Mesenchymal stem cell (in vitro differentiated cells and primary cell): ENCODE results near the gene ARF5.
A peak's percentile ranks its signal among the peaks of the same experiment; 100 is the strongest.

Experiments
- DNase-seq: peaks from one replicate; pipeline ENCODE4 v3.0.0-alpha.2; 2013
- H2AFZ ChIP-seq: one replicate; pipeline ENCODE4 v1.6.1; 2013; ENCODE audit warnings: low read depth, mild to moderate bottlenecking, control low read depth, inconsistent platforms, low read length, moderate library complexity
- H2AK5ac ChIP-seq: 2 replicates; pipeline ENCODE4 v1.6.1; 2013; ENCODE audit warnings: low read length, moderate library complexity, mild to moderate bottlenecking, inconsistent platforms; ENCODE audit not compliant: severe bottlenecking
- H2BK120ac ChIP-seq: one replicate; pipeline ENCODE4 v1.6.1; 2013; ENCODE audit warnings: low read depth, mild to moderate bottlenecking, inconsistent platforms, low read length, moderate library complexity
- H2BK12ac ChIP-seq, 2 experiments: one replicate each; pipeline ENCODE4 v1.6.1; 2013; ENCODE audit warnings: inconsistent platforms in 2 of 2, low read length in 2 of 2, mild to moderate bottlenecking in 2 of 2, moderate library complexity in 2 of 2, control low read depth in 1 of 2
- H2BK15ac ChIP-seq: one replicate; pipeline ENCODE4 v1.6.1; 2013; ENCODE audit warnings: mild to moderate bottlenecking, low read depth, inconsistent platforms; ENCODE audit not compliant: poor library complexity, severe bottlenecking
- H2BK5ac ChIP-seq: 2 replicates; pipeline ENCODE4 v1.6.1; 2013; ENCODE audit warnings: low read depth, mild to moderate bottlenecking, low read length, control low read depth, inconsistent platforms; ENCODE audit not compliant: poor library complexity, severe bottlenecking
- H3K14ac ChIP-seq, 2 experiments: one replicate each; pipeline ENCODE4 v1.6.1; 2013; ENCODE audit warnings: inconsistent platforms in 2 of 2, low read length in 2 of 2, control low read depth in 1 of 2, mild to moderate bottlenecking in 1 of 2, moderate library complexity in 1 of 2
- H3K18ac ChIP-seq, 2 experiments: one replicate each; pipeline ENCODE4 v1.6.1; 2013; ENCODE audit warnings: inconsistent platforms in 2 of 2, low read length in 2 of 2, control low read depth in 1 of 2, low read depth in 1 of 2, mild to moderate bottlenecking in 1 of 2
- H3K23ac ChIP-seq, 2 experiments: one replicate each; pipeline ENCODE4 v1.6.1; 2013; ENCODE audit warnings: inconsistent platforms in 2 of 2, low read length in 2 of 2, mild to moderate bottlenecking in 2 of 2, moderate library complexity in 2 of 2, control low read depth in 1 of 2
- H3K27ac ChIP-seq: 2 replicates; pipeline ENCODE4 v1.5.1; 2013; ENCODE audit warnings: mild to moderate bottlenecking, moderate library complexity, low read length, control low read depth, inconsistent platforms; ENCODE audit not compliant: poor library complexity, severe bottlenecking
- H3K27me3 ChIP-seq, 2 experiments: 2 replicates each; pipeline versions ENCODE4 v1.6.1 to v1.7.0; 2013; ENCODE audit warnings: low read length in 2 of 2, mild to moderate bottlenecking in 2 of 2, moderate library complexity in 2 of 2, control low read depth in 1 of 2, inconsistent platforms in 1 of 2; ENCODE audit not compliant: control insufficient read depth in 1 of 2, insufficient read depth in 1 of 2
- H3K36me3 ChIP-seq, 2 experiments: 2 replicates each; pipeline versions ENCODE4 v1.6.1 to v1.7.0; 2013; ENCODE audit warnings: low read length in 2 of 2, control low read depth in 1 of 2, inconsistent platforms in 1 of 2, low read depth in 1 of 2, mild to moderate bottlenecking in 1 of 2; ENCODE audit not compliant: insufficient read depth in 2 of 2, control insufficient read depth in 1 of 2
- H3K4ac ChIP-seq, 2 experiments: one replicate each; pipeline ENCODE4 v1.6.1; 2013; ENCODE audit warnings: inconsistent platforms in 2 of 2, low read length in 2 of 2, mild to moderate bottlenecking in 2 of 2, moderate library complexity in 2 of 2, control low read depth in 1 of 2, low read depth in 1 of 2
- H3K4me1 ChIP-seq: 2 replicates; pipeline ENCODE4 v1.6.1; 2013; ENCODE audit warnings: low read depth, low read length, control low read depth; ENCODE audit not compliant: control insufficient read depth, insufficient read depth
- H3K4me2 ChIP-seq: 2 replicates; pipeline ENCODE4 v1.6.1; 2013; ENCODE audit warnings: low read length, mild to moderate bottlenecking, inconsistent platforms; ENCODE audit not compliant: poor library complexity, severe bottlenecking
- H3K4me3 ChIP-seq, 2 experiments: 2 replicates each; pipeline versions ENCODE4 v1.5.1 to v1.7.0; 2013; ENCODE audit warnings: low read length in 2 of 2, mild to moderate bottlenecking in 2 of 2, control low read depth in 1 of 2, low read depth in 1 of 2; ENCODE audit not compliant: insufficient read depth in 1 of 2
- H3K79me1 ChIP-seq: replicated peaks from 2 replicates; pipeline ENCODE4 v1.6.1; 2013; ENCODE audit warnings: mild to moderate bottlenecking, control low read depth, low read length, inconsistent platforms; ENCODE audit not compliant: poor library complexity, severe bottlenecking
- H3K9ac ChIP-seq: 2 replicates; pipeline ENCODE4 v1.7.0; 2013; ENCODE audit warnings: mild to moderate bottlenecking, low read length, moderate library complexity
- H3K9me3 ChIP-seq: 2 replicates; pipeline ENCODE4 v1.7.0; 2013; ENCODE audit warnings: mild to moderate bottlenecking, low read length; ENCODE audit not compliant: control insufficient read depth
- H4K8ac ChIP-seq: one replicate; pipeline ENCODE4 v1.6.1; 2013; ENCODE audit warnings: inconsistent platforms, mild to moderate bottlenecking, low read length, moderate library complexity
- H4K91ac ChIP-seq: one replicate; pipeline ENCODE4 v1.6.1; 2013; ENCODE audit warnings: mild to moderate bottlenecking, low read length, inconsistent platforms
- WGBS: methylation state at CpG from one replicate; pipeline ENCODE4 v1.1.7; 2013; ENCODE audit warnings: mixed read lengths; 5-methylcytosine and 5-hydroxymethylcytosine counted together

The ARF5 gene

GRCh38 chr7:127587663-127588018 lies 570 bp upstream of the ARF5 start:
- 60% methylated on average over 13 of the region's 20 CpGs for WGBS
- DNase-seq: no peak
- peak overlapping the region; percentile 78 for H3K4me2 ChIP-seq

DNA sequence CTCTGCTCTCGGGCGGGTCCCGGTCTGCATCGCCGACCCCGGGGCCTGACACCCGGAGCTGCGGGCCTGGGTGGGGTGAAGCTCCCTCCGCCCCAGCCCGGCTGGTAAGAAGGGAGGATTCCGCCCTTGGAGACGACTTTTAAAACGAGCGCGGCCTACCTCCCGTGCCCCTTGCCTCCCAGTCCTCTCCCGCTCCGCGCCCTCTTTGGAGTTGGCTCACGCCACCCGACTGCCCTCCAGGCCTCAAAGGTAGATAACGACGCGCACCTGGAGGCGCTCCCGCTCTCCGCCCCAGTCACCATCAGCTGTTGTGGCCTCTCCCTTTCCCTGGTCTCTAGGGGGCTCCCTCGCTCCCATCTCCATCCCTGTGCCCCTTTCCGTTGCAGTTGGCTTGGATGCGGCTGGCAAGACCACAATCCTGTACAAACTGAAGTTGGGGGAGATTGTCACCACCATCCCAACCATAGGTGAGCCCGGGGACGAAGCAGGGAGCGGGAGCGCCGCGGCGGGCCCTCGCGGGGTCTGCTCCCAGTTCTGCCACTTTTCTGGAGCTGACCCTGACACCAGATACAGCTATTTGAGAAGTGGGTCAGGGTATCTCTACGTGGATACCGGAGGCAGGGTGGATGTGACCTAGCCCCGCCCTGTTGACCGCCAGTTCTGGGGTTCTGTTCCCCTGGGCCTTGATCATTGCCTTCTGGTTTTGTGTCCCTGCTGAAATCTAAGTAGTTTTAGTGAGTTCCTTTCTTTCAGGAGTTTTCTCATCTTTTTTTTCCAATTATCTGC lies 679 bp downstream of the ARF5 start:
- WGBS: 4% methylated on average over 40 of the region's 43 CpGs

More at GRCh38 chr7:127587663-127588018, 570 bp upstream of the ARF5 start:
- peaks cover 30% of the 10 kb centered on the region for H3K4me1 ChIP-seq
- H3K36me3 ChIP-seq: peaks cover 23 to 35% of the 10 kb centered on the region in 2 experiments
- no peaks in the 10 kb centered on the region for H3K27me3 ChIP-seq
- H2BK12ac ChIP-seq: no peak overlapping the region
- peak overlapping the region; percentile 43 for H4K91ac ChIP-seq
- H3K79me1 ChIP-seq: peaks cover 36% of the 10 kb centered on the region
- H2BK120ac ChIP-seq: peak overlapping the region; percentile 91
- H3K9me3 ChIP-seq: no peaks in the 10 kb centered on the region
- H3K14ac ChIP-seq: peak overlapping the region in 1 of 2 experiments; percentile 68
- H3K4ac ChIP-seq: peak overlapping the region; percentile 59 to 85
- H2AK5ac ChIP-seq: peak overlapping the region; percentile 16
- H3K23ac ChIP-seq: no peak overlapping the region
- H3K27ac ChIP-seq: no peak overlapping the region
- H2BK5ac ChIP-seq: no peak overlapping the region
- H4K8ac ChIP-seq: peak overlapping the region; percentile 98
- H3K9ac ChIP-seq: peak overlapping the region; percentile 94
- peak overlapping the region; percentile 57 for H2BK15ac ChIP-seq
- H3K4me3 ChIP-seq: peak overlapping the region; percentile 64 to 88
- H2AFZ ChIP-seq: peak overlapping the region; percentile 43
- H3K18ac ChIP-seq: peak overlapping the region; percentile 71 to 96

DNA sequence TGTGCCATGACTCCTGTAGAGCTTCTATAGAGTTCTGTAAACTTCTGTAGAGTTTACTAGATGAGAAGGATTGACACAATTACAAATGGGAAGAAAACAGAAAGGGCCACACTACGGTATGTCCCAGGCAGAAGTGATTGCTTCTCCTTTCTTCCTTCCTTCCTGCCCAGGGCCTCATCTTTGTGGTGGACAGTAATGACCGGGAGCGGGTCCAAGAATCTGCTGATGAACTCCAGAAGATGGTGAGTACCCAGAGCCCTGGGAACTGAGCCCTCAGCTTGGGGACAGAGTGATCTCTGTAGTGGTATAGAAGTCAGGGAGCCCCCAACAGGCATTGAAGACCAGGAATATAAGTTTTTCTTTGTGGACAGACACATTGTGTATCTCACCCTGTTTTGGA lies 1.7 kb downstream of the ARF5 start:
- 93% methylated on average over 3 of the region's 3 CpGs for WGBS
- H2BK120ac ChIP-seq: no peak overlapping the region
- H3K79me1 ChIP-seq: peaks cover 26% of the 10 kb centered on the region
- H3K23ac ChIP-seq: no peak overlapping the region
- no peak overlapping the region for H3K18ac ChIP-seq
- no peak overlapping the region for H3K4me2 ChIP-seq
- H3K27me3 ChIP-seq: no peaks in the 10 kb centered on the region
- H2AK5ac ChIP-seq: no peak overlapping the region
- no peak overlapping the region for H3K4ac ChIP-seq
- H3K4me1 ChIP-seq: peaks cover 13% of the 10 kb centered on the region
- no peak overlapping the region for H3K14ac ChIP-seq
- H4K91ac ChIP-seq: no peak overlapping the region
- no peak overlapping the region for H2BK15ac ChIP-seq
- peak overlapping the region in 1 of 2 experiments; percentile 96 for H3K4me3 ChIP-seq
- H3K27ac ChIP-seq: no peak overlapping the region
- H2AFZ ChIP-seq: no peak overlapping the region
- H3K36me3 ChIP-seq: peaks cover 20 to 22% of the 10 kb centered on the region in 2 experiments
- H3K9ac ChIP-seq: peak overlapping the region; percentile 94
- no peak overlapping the region for H2BK12ac ChIP-seq
- no peaks in the 10 kb centered on the region for H3K9me3 ChIP-seq
- no peak overlapping the region for H4K8ac ChIP-seq
- no peak for DNase-seq
- H2BK5ac ChIP-seq: no peak overlapping the region

More for the DNA sequence above, 679 bp downstream of the ARF5 start:
- peak overlapping the region in 1 of 2 experiments; percentile 64 for H3K14ac ChIP-seq
- H3K4ac ChIP-seq: peak overlapping the region; percentile 58 to 79
- peak overlapping the region in 1 of 2 experiments; percentile 73 for H3K23ac ChIP-seq
- peaks cover 26% of the 10 kb centered on the region for H3K79me1 ChIP-seq
- H3K4me1 ChIP-seq: peaks cover 23% of the 10 kb centered on the region
- no peak overlapping the region for H3K27ac ChIP-seq
- DNase-seq: peak; percentile 62
- no peak overlapping the region for H2AK5ac ChIP-seq
- peak overlapping the region; percentile 79 to 81 for H3K18ac ChIP-seq
- H3K9ac ChIP-seq: peak overlapping the region; percentile 94
- H2BK120ac ChIP-seq: peak overlapping the region; percentile 67
- peak overlapping the region; percentile 33 for H2BK5ac ChIP-seq
- H2BK15ac ChIP-seq: peak overlapping the region; percentile 55
- peak overlapping the region; percentile 62 for H3K4me2 ChIP-seq
- H3K27me3 ChIP-seq: no peaks in the 10 kb centered on the region
- peak overlapping the region; percentile 58 for H4K91ac ChIP-seq
- peaks cover 22% of the 10 kb centered on the region in 2 experiments for H3K36me3 ChIP-seq
- H2AFZ ChIP-seq: peak overlapping the region; percentile 70
- peak overlapping the region; percentile 92 for H4K8ac ChIP-seq
- no peak overlapping the region for H2BK12ac ChIP-seq
- H3K4me3 ChIP-seq: peak overlapping the region; percentile 88 to 96
- H3K9me3 ChIP-seq: no peaks in the 10 kb centered on the region

GRCh38 chr7:127591189-127591588 lies 3.0 kb downstream of the ARF5 start:
- no peak overlapping the region for H2BK120ac ChIP-seq
- no peak overlapping the region for H4K91ac ChIP-seq
- H3K27ac ChIP-seq: no peak overlapping the region
- peaks cover 26% of the 10 kb centered on the region for H3K79me1 ChIP-seq
- H2BK5ac ChIP-seq: no peak overlapping the region
- no peak overlapping the region for H3K9ac ChIP-seq
- H3K23ac ChIP-seq: no peak overlapping the region
- H4K8ac ChIP-seq: no peak overlapping the region
- H3K9me3 ChIP-seq: no peaks in the 10 kb centered on the region
- no peak overlapping the region for H3K4ac ChIP-seq
- no peak overlapping the region for H3K18ac ChIP-seq
- no peak overlapping the region for H2AFZ ChIP-seq
- H3K4me1 ChIP-seq: peaks cover 12% of the 10 kb centered on the region
- H3K27me3 ChIP-seq: no peaks in the 10 kb centered on the region
- H2BK12ac ChIP-seq: no peak overlapping the region
- no peak overlapping the region for H2BK15ac ChIP-seq
- H3K14ac ChIP-seq: no peak overlapping the region
- H2AK5ac ChIP-seq: no peak overlapping the region
- DNase-seq: no peak
- WGBS: over 99% methylated on average over 7 of the region's 7 CpGs
- no peak overlapping the region for H3K4me2 ChIP-seq
- H3K36me3 ChIP-seq: peaks cover 20 to 22% of the 10 kb centered on the region in 2 experiments
- H3K4me3 ChIP-seq: no peak overlapping the region
